Activated effector memory CD4-positive, alpha-beta T cell treated with Interleukin-2 at 50 U/mL for 16 hours (primary cell): Measurements from ENCODE around the gene BBS9.

Experiments
- DNase-seq: peaks from one replicate; pipeline ENCODE4 v3.0.0-alpha.2; 2020

BBS9 gene

GRCh38 chr7:33624215-33624614 is 494.9 kb downstream of the BBS9 start:
- DNase-seq, result no peak

GRCh38 chr7:33626869-33627268 is 497.5 kb downstream of the BBS9 start:
- DNase-seq, result no peak

GRCh38 chr7:33627741-33628140 is 498.4 kb downstream of the BBS9 start:
- DNase-seq, result no peak

- DNase-seq, result no peak
Observed at GRCh38 chr7:33628894-33629293, 499.5 kb downstream of the BBS9 start.

GRCh38 chr7:33630359-33630758 is 501.0 kb downstream of the BBS9 start:
- DNase-seq, result no peak

GRCh38 chr7:33632322-33632721 is 503.0 kb downstream of the BBS9 start:
- DNase-seq, result no peak

GRCh38 chr7:33632840-33633525 is 503.6 kb downstream of the BBS9 start:
- no peak for DNase-seq

- no peak for DNase-seq
Observed at GRCh38 chr7:33634606-33635005, 505.2 kb downstream of the BBS9 start.

- no peak for DNase-seq
Observed at GRCh38 chr7:33636359-33636758, 507.0 kb downstream of the BBS9 start.

GRCh38 chr7:33639552-33640197 is 510.3 kb downstream of the BBS9 start:
- no peak for DNase-seq

GRCh38 chr7:33640741-33641140 is 511.4 kb downstream of the BBS9 start:
- no peak for DNase-seq

GRCh38 chr7:33642312-33642711 is 512.9 kb downstream of the BBS9 start:
- no peak for DNase-seq

- no peak for DNase-seq
Observed at GRCh38 chr7:33643530-33643929, 514.2 kb downstream of the BBS9 start.

GRCh38 chr7:33644489-33644888 is 515.1 kb downstream of the BBS9 start:
- DNase-seq, result no peak

GRCh38 chr7:33645104-33645503 is 515.7 kb downstream of the BBS9 start:
- DNase-seq, result no peak

GRCh38 chr7:33646166-33646565 is 516.8 kb downstream of the BBS9 start:
- no peak for DNase-seq

GRCh38 chr7:33646891-33647391 is 517.6 kb downstream of the BBS9 start:
- DNase-seq, result no peak

- no peak for DNase-seq
Observed at GRCh38 chr7:33649476-33650441, 520.4 kb downstream of the BBS9 start.

GRCh38 chr7:33650828-33651227 is 521.5 kb downstream of the BBS9 start:
- DNase-seq, result no peak

- no peak for DNase-seq
Observed at GRCh38 chr7:33651998-33652515, 522.7 kb downstream of the BBS9 start.

- DNase-seq, result no peak
Observed at GRCh38 chr7:33654676-33655075, 525.3 kb downstream of the BBS9 start.
